Suprapubic skin (tissue), 4 donors: ENCODE data around the gene GPR137B. TPM values are rescaled to one million over a fixed set of nuclear protein-coding genes. Genes with fewer than 3 reads are reported as not detected.

Source experiments
- DNase-seq, 2 donors: peaks; one replicate each; pipeline ENCODE4 v3.0.0-alpha.2; 2019; ENCODE audit warnings: low spot score in 2 of 2
- H3K27ac ChIP-seq: fragments of 200-600 bp; sonication (generic); one replicate; pipeline ENCODE4 v1.5.1; 2019
- H3K27me3 ChIP-seq: fragments of 200-600 bp; sonication (generic); one replicate; pipeline ENCODE4 v1.5.1; 2019
- H3K36me3 ChIP-seq: fragments of 200-600 bp; sonication (generic); one replicate; pipeline ENCODE4 v1.5.1; 2019
- H3K4me1 ChIP-seq: fragments of 200-600 bp; sonication (generic); one replicate; pipeline ENCODE4 v1.5.1; 2019
- H3K4me3 ChIP-seq: fragments of 200-600 bp; sonication (generic); one replicate; pipeline ENCODE4 v1.5.1; 2019; ENCODE audit warnings: mild to moderate bottlenecking
- H3K9me3 ChIP-seq: fragments of 200-600 bp; sonication (generic); one replicate; pipeline ENCODE4 v1.5.1; 2019
- EP300 ChIP-seq: sonication (generic); formaldehyde crosslinking; IDR thresholded peaks from one replicate; pipeline ENCODE4 v1.6.1; 2017; ENCODE audit warnings: antibody characterized with exemption
- POLR2A ChIP-seq, 2 donors: fragments of 450-650 bp; IDR thresholded peaks; one replicate each; pipeline ENCODE4 v1.6.1; 2017; ENCODE audit warnings: antibody characterized with exemption in 2 of 2, mild to moderate bottlenecking in 2 of 2, moderate library complexity in 2 of 2
- POLR2AphosphoS5 ChIP-seq, 3 donors: sonication (generic); formaldehyde crosslinking; IDR thresholded peaks; one replicate each; pipeline ENCODE4 v1.6.1; 2017; ENCODE audit warnings: antibody characterized with exemption in 3 of 3
- WGBS: methylation state at CpG from one replicate; pipeline ENCODE4 v1.1.5; 2018; 5-methylcytosine and 5-hydroxymethylcytosine counted together
- total RNA-seq, 4 donors: library from RNA; depleted of rRNA; stranded (reverse); fragments of >200 nt; gene quantifications; one replicate each; pipeline ENCODE4 v1.1.0, GENCODE V29; 2016
- TF ChIP-seq, protein P1 (sequence below), 2 donors: fragments of 200-600 bp in 1 of 2; fragments of 450-650 bp in 1 of 2; sonication (generic) in 1 of 2; IDR thresholded peaks; one replicate each; pipeline ENCODE4 v1.5.1; 2016 to 2019; ENCODE audit warnings: antibody characterized with exemption in 2 of 2, mild to moderate bottlenecking in 1 of 2, moderate library complexity in 1 of 2

Gene GPR137B
- total RNA-seq, 4 donors from 2014 or later: 34.9 to 60.0 (median 47.2) TPM

DNA sequence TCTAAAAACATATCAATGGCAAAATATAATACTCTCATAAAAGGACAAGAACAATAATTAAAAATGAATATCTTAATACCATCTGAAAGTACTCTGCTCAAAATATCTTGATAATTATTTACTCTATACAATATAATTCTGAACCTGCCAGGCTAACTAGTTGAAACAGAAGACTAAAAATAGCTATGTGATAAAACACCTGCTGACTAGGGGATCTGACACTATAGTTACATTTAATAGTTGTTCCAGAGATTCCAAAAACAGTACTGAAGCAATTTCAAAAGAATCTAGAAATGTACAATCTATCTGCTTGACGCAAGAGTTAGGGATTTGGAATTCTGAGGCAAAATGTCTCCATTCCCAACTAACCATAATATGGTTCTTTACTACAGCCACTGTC, 109.2 kb downstream of the GPR137B start:
- H3K4me1 ChIP-seq: no peaks in the 10 kb centered on the region
- H3K27me3 ChIP-seq: no peaks in the 10 kb centered on the region
- H3K4me3 ChIP-seq: no peak overlapping the region
- 100% methylated on average over 1 of the region's 1 CpG for WGBS
- H3K9me3 ChIP-seq: no peaks in the 10 kb centered on the region
- H3K27ac ChIP-seq: no peak overlapping the region
- TF ChIP-seq POLR2A (IDR thresholded peaks at IDR 0.05) (no peak), EP300 (no peak), POLR2AphosphoS5 (IDR thresholded peaks at IDR 0.05) (no peak)
- no peaks in the 10 kb centered on the region for H3K36me3 ChIP-seq
- no peak for DNase-seq

DNA sequence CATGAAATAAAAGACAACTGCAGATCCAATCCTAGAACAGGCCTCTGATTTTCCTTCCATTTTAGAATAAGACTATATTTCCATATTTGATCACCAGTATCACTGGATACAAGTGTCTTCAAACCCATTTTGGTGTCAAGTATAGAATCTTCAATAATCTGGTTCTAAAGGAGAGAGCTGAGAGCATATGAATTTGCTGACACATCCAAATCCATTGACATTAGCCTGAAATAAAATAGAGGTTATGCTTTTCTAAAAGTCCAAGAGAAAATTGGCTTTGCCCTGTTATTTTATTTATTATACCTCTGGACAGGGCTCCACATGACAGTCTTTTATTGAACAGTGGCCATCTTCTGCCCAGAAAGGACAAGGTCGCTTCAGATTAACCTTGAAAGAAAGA, 110.8 kb downstream of the GPR137B start:
- no peaks in the 10 kb centered on the region for H3K27me3 ChIP-seq
- H3K4me1 ChIP-seq: no peaks in the 10 kb centered on the region
- H3K27ac ChIP-seq: no peak overlapping the region
- H3K9me3 ChIP-seq: peaks cover 12% of the 10 kb centered on the region
- 93% methylated on average over 1 of the region's 1 CpG for WGBS
- DNase-seq: no peak
- H3K36me3 ChIP-seq: no peaks in the 10 kb centered on the region
- TF ChIP-seq POLR2AphosphoS5 (IDR thresholded peaks at IDR 0.05): no peak
- no peak for TF ChIP-seq EP300
- TF ChIP-seq POLR2A (IDR thresholded peaks at IDR 0.05): no peak
- TF ChIP-seq, protein P1, sequence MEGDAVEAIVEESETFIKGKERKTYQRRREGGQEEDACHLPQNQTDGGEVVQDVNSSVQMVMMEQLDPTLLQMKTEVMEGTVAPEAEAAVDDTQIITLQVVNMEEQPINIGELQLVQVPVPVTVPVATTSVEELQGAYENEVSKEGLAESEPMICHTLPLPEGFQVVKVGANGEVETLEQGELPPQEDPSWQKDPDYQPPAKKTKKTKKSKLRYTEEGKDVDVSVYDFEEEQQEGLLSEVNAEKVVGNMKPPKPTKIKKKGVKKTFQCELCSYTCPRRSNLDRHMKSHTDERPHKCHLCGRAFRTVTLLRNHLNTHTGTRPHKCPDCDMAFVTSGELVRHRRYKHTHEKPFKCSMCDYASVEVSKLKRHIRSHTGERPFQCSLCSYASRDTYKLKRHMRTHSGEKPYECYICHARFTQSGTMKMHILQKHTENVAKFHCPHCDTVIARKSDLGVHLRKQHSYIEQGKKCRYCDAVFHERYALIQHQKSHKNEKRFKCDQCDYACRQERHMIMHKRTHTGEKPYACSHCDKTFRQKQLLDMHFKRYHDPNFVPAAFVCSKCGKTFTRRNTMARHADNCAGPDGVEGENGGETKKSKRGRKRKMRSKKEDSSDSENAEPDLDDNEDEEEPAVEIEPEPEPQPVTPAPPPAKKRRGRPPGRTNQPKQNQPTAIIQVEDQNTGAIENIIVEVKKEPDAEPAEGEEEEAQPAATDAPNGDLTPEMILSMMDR (IDR thresholded peaks at IDR 0.05): no peak
- H3K4me3 ChIP-seq: no peak overlapping the region

DNA sequence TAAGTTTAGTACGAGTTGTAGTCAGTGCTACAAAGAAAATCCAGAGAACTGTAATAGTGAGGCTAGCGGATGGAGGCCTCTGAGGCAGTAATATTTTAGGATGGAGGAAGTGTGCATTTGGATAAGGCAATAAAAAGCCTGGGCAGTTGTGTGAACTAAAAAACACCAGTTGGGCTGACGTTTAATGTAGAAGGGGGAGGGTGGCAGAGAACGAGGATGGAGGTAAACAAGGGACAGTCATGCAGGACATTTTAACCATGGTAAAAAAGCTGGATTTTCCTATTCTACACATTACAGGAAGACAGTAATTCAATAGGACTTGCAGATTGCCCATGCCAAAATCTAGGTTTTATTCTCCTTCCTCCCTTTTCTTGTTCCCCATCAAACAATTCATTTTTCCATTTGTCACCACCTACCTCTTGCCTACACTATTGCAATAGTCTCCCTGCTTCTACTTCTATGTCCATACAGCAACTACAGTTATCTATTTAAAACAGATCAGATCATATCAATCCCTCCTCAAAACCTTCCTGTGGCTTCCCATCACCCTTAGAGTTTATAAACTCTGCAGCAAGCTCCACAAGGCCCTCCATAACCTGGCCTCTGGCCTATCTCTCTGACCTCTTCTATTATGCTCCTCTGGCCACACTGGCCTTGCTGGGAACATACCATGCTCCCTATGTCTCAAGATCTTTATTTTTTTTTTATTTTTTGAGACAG, 111.7 kb downstream of the GPR137B start:
- Histone ChIP-seq H3K9me3 (peaks cover 16% of the 10 kb centered on the region), H3K27ac (no peak overlapping the region), H3K4me1 (no peaks in the 10 kb centered on the region), H3K36me3 (no peaks in the 10 kb centered on the region), H3K4me3 (no peak overlapping the region), H3K27me3 (no peaks in the 10 kb centered on the region)
- 77% methylated on average over 4 of the region's 4 CpGs for WGBS
- DNase-seq: no peak
- TF ChIP-seq POLR2A (IDR thresholded peaks at IDR 0.05) (no peak), EP300 (no peak), POLR2AphosphoS5 (IDR thresholded peaks at IDR 0.05) (no peak)
- TF ChIP-seq, protein P1 (IDR thresholded peaks at IDR 0.05): no peak

DNA sequence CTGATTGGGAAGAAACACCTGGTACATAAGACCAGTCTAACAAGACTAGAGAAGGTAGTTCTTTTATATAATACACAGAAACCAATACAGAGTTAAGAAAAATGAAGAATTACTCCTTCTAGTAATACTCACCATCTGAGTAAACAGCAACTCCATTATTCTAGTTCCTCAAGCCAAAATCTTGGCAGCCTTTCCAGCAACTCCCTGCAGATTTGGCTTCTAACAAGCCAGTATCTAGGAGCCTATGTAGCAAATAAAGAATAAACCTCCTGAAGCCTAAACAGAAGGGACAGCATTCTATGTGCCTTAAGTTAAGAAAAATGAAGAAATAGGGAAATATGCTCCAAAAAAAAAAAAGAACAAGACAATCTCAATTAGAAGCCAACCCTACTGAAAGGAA, 114.9 kb downstream of the GPR137B start:
- Histone ChIP-seq H3K27ac (no peak overlapping the region), H3K9me3 (peaks cover 25% of the 10 kb centered on the region), H3K4me3 (no peak overlapping the region), H3K36me3 (peaks cover 4% of the 10 kb centered on the region), H3K4me1 (no peaks in the 10 kb centered on the region), H3K27me3 (no peaks in the 10 kb centered on the region)
- TF ChIP-seq EP300 (no peak), POLR2A (IDR thresholded peaks at IDR 0.05) (no peak), POLR2AphosphoS5 (IDR thresholded peaks at IDR 0.05) (no peak)
- TF ChIP-seq, protein P1 (IDR thresholded peaks at IDR 0.05): no peak
- DNase-seq: no peak

DNA sequence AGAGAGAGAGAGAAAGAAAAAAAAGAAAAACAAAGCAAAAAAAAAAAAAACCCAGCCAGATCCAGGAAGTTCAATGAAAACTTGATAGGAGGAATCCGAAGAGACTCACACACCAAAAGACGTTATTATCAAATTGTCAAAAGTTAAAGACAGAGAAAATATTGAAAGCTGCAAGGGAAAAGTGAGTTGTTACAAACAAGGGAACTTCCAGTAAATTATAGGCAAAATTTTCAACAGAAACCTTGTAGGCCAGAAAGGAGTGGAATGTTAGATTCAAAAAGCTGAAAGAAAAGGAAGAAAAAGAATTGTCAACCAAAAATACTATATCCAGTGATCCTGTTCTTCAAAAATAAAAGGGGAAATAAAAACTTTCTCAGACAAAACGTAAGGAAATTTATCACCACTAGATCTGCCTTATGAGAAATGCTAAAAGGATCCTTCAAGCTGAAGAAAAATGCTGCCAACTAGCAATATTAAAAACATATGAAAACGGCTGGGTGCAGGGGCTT, 115.8 kb downstream of the GPR137B start:
- WGBS: 86% methylated on average over 4 of the region's 4 CpGs
- H3K4me1 ChIP-seq: no peaks in the 10 kb centered on the region
- no peaks in the 10 kb centered on the region for H3K27me3 ChIP-seq
- peaks cover 25% of the 10 kb centered on the region for H3K9me3 ChIP-seq
- H3K27ac ChIP-seq: no peak overlapping the region
- no peak for TF ChIP-seq POLR2A (IDR thresholded peaks at IDR 0.05)
- no peak for TF ChIP-seq EP300
- TF ChIP-seq POLR2AphosphoS5 (IDR thresholded peaks at IDR 0.05): no peak
- TF ChIP-seq, protein P1 (IDR thresholded peaks at IDR 0.05): no peak
- no peak for DNase-seq
- H3K36me3 ChIP-seq: peaks cover 4% of the 10 kb centered on the region
- H3K4me3 ChIP-seq: no peak overlapping the region

Other genes with a start within 250 kb of the GPR137B start
- gene NID1, start 77.4 kb upstream of the GPR137B start, total RNA-seq: 10 to 100 TPM; 27.9 to 48.4 (median 32.3) TPM
- 10 to 100 TPM in 1 of 4 donors, 1 to 10 TPM in 3; 2.9 to 11.7 (median 4.2) TPM for gene ERO1B, start 139.4 kb downstream of the GPR137B start, total RNA-seq